Fibroblast of lung (primary cell): ENCODE data around the gene PDSS2. TPM values are rescaled to one million over a fixed set of nuclear protein-coding genes. Genes with fewer than 3 reads are reported as not detected.

Experiments
- DNase-seq, 2 donors: peaks; one replicate each; pipeline versions ENCODE4 v3.0.0 to v3.0.0-alpha.2; 2010; ENCODE audit warnings: low read depth in 2 of 2
- H2AFZ ChIP-seq: 2 replicates; pipeline ENCODE4 v1.5.1; 2012; ENCODE audit warnings: low read length, control low read depth, inconsistent platforms
- H3K27ac ChIP-seq: 2 replicates; pipeline ENCODE4 v1.5.1; 2011; ENCODE audit warnings: low read length, control low read depth; ENCODE audit not compliant: insufficient read depth
- H3K27me3 ChIP-seq: 2 replicates; pipeline ENCODE4 v1.5.1; 2011; ENCODE audit warnings: mild to moderate bottlenecking, low read length; ENCODE audit not compliant: control insufficient read depth, insufficient read depth
- H3K36me3 ChIP-seq: 2 replicates; pipeline ENCODE4 v1.5.1; 2011; ENCODE audit warnings: low read length; ENCODE audit not compliant: control insufficient read depth, insufficient read depth
- H3K4me1 ChIP-seq: 2 replicates; pipeline ENCODE4 v1.5.1; 2011; ENCODE audit warnings: low read length; ENCODE audit not compliant: control insufficient read depth, insufficient read depth; ENCODE audit errors: extremely low read depth
- H3K4me2 ChIP-seq: 2 replicates; pipeline ENCODE4 v1.5.1; 2011; ENCODE audit warnings: low read length, control low read depth; ENCODE audit not compliant: insufficient read depth; ENCODE audit errors: extremely low read depth
- H3K4me3 ChIP-seq, 4 experiments: fragments of 200-600 bp in 1 of 4; sonication (generic) in 1 of 4; replicated peaks in 1 of 4; 2 replicates each; pipeline ENCODE4 v1.5.1; 2011 to 2016; ENCODE audit warnings: low read length in 4 of 4, low read depth in 3 of 4, mild to moderate bottlenecking in 3 of 4, control low read depth in 2 of 4, inconsistent platforms in 1 of 4, mixed read lengths in 1 of 4; ENCODE audit not compliant: insufficient read depth in 1 of 4; ENCODE audit errors: control extremely low read depth in 1 of 4
- H3K79me2 ChIP-seq: 2 replicates; pipeline ENCODE4 v1.5.1; 2012; ENCODE audit warnings: mild to moderate bottlenecking, low read length, inconsistent platforms; ENCODE audit not compliant: control insufficient read depth, insufficient read depth
- H3K9ac ChIP-seq: 2 replicates; pipeline ENCODE4 v1.5.1; 2011; ENCODE audit warnings: mild to moderate bottlenecking, low read length, control low read depth; ENCODE audit not compliant: insufficient read depth
- H3K9me3 ChIP-seq: 2 replicates; pipeline ENCODE4 v1.5.1; 2012; ENCODE audit warnings: low read depth, low read length; ENCODE audit not compliant: control insufficient read depth, insufficient read depth
- H4K20me1 ChIP-seq: 2 replicates; pipeline ENCODE4 v1.5.1; 2011; ENCODE audit warnings: low read length; ENCODE audit not compliant: control insufficient read depth, insufficient read depth; ENCODE audit errors: extremely low read depth
- CTCF ChIP-seq, 2 donors: IDR thresholded peaks in 1 of 2; conservative IDR thresholded peaks in 1 of 2; 1 replicate in 1 of 2; 2 replicates in 1 of 2; pipeline ENCODE4 v1.5.1; 2011 to 2012; ENCODE audit warnings: low read length in 2 of 2, control low read depth in 1 of 2, inconsistent platforms in 1 of 2, low read depth in 1 of 2, mild to moderate bottlenecking in 1 of 2
- EZH2 ChIP-seq: IDR thresholded peaks from 2 replicates; pipeline ENCODE4 v1.5.1; 2012; ENCODE audit warnings: low read length, control low read depth, mild to moderate bottlenecking; ENCODE audit errors: missing control alignments
- polyA plus RNA-seq, 2 donors: library from polyadenylated mRNA; depleted of rRNA in 1 of 2; stranded (reverse) in 1 of 2; unstranded in 1 of 2; fragments of >200 nt; gene quantifications; 2 replicates each; pipeline ENCODE4 v1.2.1, GENCODE V29; 2011 to 2012; ENCODE audit warnings: missing spikeins in 1 of 2
- total RNA-seq: library from RNA; depleted of rRNA; stranded (reverse); fragments of >200 nt; gene quantifications from 2 replicates; pipeline ENCODE4 v1.2.1, GENCODE V29; 2014

Gene PDSS2
- total and polyA plus RNA-seq, 2 donors (not counting 1 experiment from before 2014, with no cell fraction given): 12.1 to 13.8 TPM

- Histone ChIP-seq H4K20me1 (no peaks in the 10 kb centered on the region), H3K9ac (no peak overlapping the region), H3K27me3 (no peaks in the 10 kb centered on the region), H3K4me3 (no peak overlapping the region), H3K79me2 (no peaks in the 10 kb centered on the region), H2AFZ (no peak overlapping the region), H3K36me3 (no peaks in the 10 kb centered on the region), H3K4me2 (peak overlapping the region; percentile 15), H3K27ac (no peak overlapping the region), H3K9me3 (no peaks in the 10 kb centered on the region), H3K4me1 (peaks cover 3% of the 10 kb centered on the region)
- peak; percentile 26 to 51 for DNase-seq
- TF ChIP-seq EZH2: no peak
- no peak for TF ChIP-seq CTCF (conservative IDR thresholded peaks at IDR 0.05 in 1 of 2, IDR thresholded peaks at IDR 0.05 in 1 of 2; ENCODE audit: low read depth in 1 of 2, low read length in 2 of 2)
Measured at GRCh38 chr6:107353773-107354382, 105.5 kb downstream of the PDSS2 start.

GRCh38 chr6:107348224-107348623 is 111.1 kb downstream of the PDSS2 start:
- no peak overlapping the region for H3K9ac ChIP-seq
- no peak overlapping the region for H3K4me3 ChIP-seq
- H3K4me2 ChIP-seq: no peak overlapping the region
- H3K79me2 ChIP-seq: no peaks in the 10 kb centered on the region
- DNase-seq: no peak
- H3K4me1 ChIP-seq: no peaks in the 10 kb centered on the region
- H3K36me3 ChIP-seq: no peaks in the 10 kb centered on the region
- H3K27ac ChIP-seq: no peak overlapping the region
- no peak overlapping the region for H2AFZ ChIP-seq
- H3K9me3 ChIP-seq: no peaks in the 10 kb centered on the region
- TF ChIP-seq CTCF (conservative IDR thresholded peaks at IDR 0.05 in 1 of 2, IDR thresholded peaks at IDR 0.05 in 1 of 2; ENCODE audit: low read depth in 1 of 2, low read length in 2 of 2): no peak
- no peak for TF ChIP-seq EZH2
- no peaks in the 10 kb centered on the region for H3K27me3 ChIP-seq
- H4K20me1 ChIP-seq: no peaks in the 10 kb centered on the region

GRCh38 chr6:107345393-107345792 is 114.0 kb downstream of the PDSS2 start:
- Histone ChIP-seq H3K27me3 (no peaks in the 10 kb centered on the region), H2AFZ (no peak overlapping the region), H3K9me3 (no peaks in the 10 kb centered on the region), H3K4me2 (no peak overlapping the region), H3K27ac (no peak overlapping the region), H3K4me3 (no peak overlapping the region), H3K4me1 (no peaks in the 10 kb centered on the region), H3K9ac (no peak overlapping the region), H3K36me3 (no peaks in the 10 kb centered on the region), H3K79me2 (no peaks in the 10 kb centered on the region), H4K20me1 (no peaks in the 10 kb centered on the region)
- DNase-seq: no peak
- no peak for TF ChIP-seq EZH2
- TF ChIP-seq CTCF (conservative IDR thresholded peaks at IDR 0.05 in 1 of 2, IDR thresholded peaks at IDR 0.05 in 1 of 2; ENCODE audit: low read depth in 1 of 2, low read length in 2 of 2): no peak
